RWPE2 (cell line): ENCODE data around the gene ITGA5.
A peak's percentile ranks its signal among the peaks of the same experiment; 100 is the strongest.

Source experiments
- ATAC-seq: fragments of 200-7000 bp; cut with Tn5 transposase; 3 replicates; pipeline ENCODE4 v1.9.1; 2021; ENCODE audit warnings: low read depth
- DNase-seq: peaks from one replicate; pipeline ENCODE4 v3.0.0-alpha.2; 2020; ENCODE audit warnings: low spot score
- H3K27ac ChIP-seq: fragments of 450-650 bp; 2 replicates; pipeline ENCODE4 v1.5.1; 2017; ENCODE audit warnings: mild to moderate bottlenecking; ENCODE audit not compliant: poor library complexity, severe bottlenecking
- H3K27me3 ChIP-seq: fragments of 250-450 bp; sonication (Bioruptor Pico); 2 replicates; pipeline ENCODE4 v1.5.1; 2021; ENCODE audit warnings: mild to moderate bottlenecking, moderate library complexity; ENCODE audit not compliant: insufficient read depth, poor library complexity, severe bottlenecking
- H3K36me3 ChIP-seq: fragments of 250-450 bp; sonication (Bioruptor Pico); 2 replicates; pipeline ENCODE4 v1.5.1; 2020; ENCODE audit warnings: low read depth, mild to moderate bottlenecking, moderate library complexity
- H3K4me1 ChIP-seq: fragments of 250-450 bp; sonication (Bioruptor Pico); 2 replicates; pipeline ENCODE4 v1.5.1; 2021; ENCODE audit warnings: mild to moderate bottlenecking, moderate library complexity; ENCODE audit not compliant: insufficient read depth, poor library complexity, severe bottlenecking
- H3K4me3 ChIP-seq: fragments of 250-450 bp; sonication (Bioruptor Pico); 2 replicates; pipeline ENCODE4 v1.5.1; 2021; ENCODE audit warnings: mild to moderate bottlenecking, moderate library complexity; ENCODE audit not compliant: severe bottlenecking
- H3K9me3 ChIP-seq: fragments of 250-450 bp; sonication (Bioruptor Pico); 2 replicates; pipeline ENCODE4 v1.5.1; 2021; ENCODE audit warnings: mild to moderate bottlenecking, moderate library complexity; ENCODE audit not compliant: severe bottlenecking
- CTCF ChIP-seq: fragments of 450-650 bp; IDR thresholded peaks from one replicate; pipeline ENCODE4 v1.5.1; 2017; ENCODE audit warnings: mild to moderate bottlenecking, moderate library complexity; ENCODE audit not compliant: poor library complexity, severe bottlenecking

Gene ITGA5

GRCh38 chr12:54394281-54394719 is 24.8 kb downstream of the ITGA5 start:
- no peak for DNase-seq
- Histone ChIP-seq H3K27ac (peak overlapping the region; percentile 67), H3K9me3 (no peaks in the 10 kb centered on the region), H3K27me3 (no peaks in the 10 kb centered on the region), H3K4me3 (no peak overlapping the region), H3K36me3 (peaks cover 53% of the 10 kb centered on the region), H3K4me1 (peaks cover 11% of the 10 kb centered on the region)
- peak; percentile 16 for ATAC-seq
- peak; percentile 80 for TF ChIP-seq CTCF

DNA sequence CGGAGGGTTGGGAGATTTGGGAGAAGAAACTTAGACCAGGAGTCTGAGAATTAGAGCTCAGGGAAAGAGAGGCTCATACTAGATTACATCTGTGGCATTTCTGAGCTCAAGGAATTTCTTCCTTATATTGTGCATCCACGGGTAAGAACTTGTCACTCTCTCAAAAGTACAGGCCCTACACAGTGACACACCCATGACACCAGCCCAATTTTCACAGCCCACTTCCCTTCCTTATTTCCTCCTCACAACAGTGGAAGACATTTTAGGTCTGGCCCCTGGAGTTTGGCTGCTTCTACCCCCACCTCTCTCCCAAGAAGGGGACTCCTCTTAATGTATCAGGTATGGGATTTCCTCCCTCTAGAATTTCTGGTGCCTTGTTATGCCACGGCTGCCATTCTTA is 25.3 kb downstream of the ITGA5 start:
- Histone ChIP-seq H3K36me3 (peaks cover 47% of the 10 kb centered on the region), H3K4me3 (no peak overlapping the region)

GRCh38 chr12:54393207-54393609 is 25.9 kb downstream of the ITGA5 start:
- H3K36me3 ChIP-seq, result peaks cover 42% of the 10 kb centered on the region
- H3K27me3 ChIP-seq, result no peaks in the 10 kb centered on the region
- H3K27ac ChIP-seq, result peak overlapping the region; percentile 67
- H3K4me3 ChIP-seq, result no peak overlapping the region
- no peak for TF ChIP-seq CTCF
- peaks cover 21% of the 10 kb centered on the region for H3K4me1 ChIP-seq
- no peak for DNase-seq
- no peaks in the 10 kb centered on the region for H3K9me3 ChIP-seq
- no peak for ATAC-seq

More for the DNA sequence above, 25.3 kb downstream of the ITGA5 start:
- Histone ChIP-seq H3K27me3 (no peaks in the 10 kb centered on the region), H3K9me3 (no peaks in the 10 kb centered on the region), H3K27ac (peak overlapping the region; percentile 67), H3K4me1 (peaks cover 16% of the 10 kb centered on the region)
- ATAC-seq, result no peak
- no peak for TF ChIP-seq CTCF
- DNase-seq, result no peak

DNA sequence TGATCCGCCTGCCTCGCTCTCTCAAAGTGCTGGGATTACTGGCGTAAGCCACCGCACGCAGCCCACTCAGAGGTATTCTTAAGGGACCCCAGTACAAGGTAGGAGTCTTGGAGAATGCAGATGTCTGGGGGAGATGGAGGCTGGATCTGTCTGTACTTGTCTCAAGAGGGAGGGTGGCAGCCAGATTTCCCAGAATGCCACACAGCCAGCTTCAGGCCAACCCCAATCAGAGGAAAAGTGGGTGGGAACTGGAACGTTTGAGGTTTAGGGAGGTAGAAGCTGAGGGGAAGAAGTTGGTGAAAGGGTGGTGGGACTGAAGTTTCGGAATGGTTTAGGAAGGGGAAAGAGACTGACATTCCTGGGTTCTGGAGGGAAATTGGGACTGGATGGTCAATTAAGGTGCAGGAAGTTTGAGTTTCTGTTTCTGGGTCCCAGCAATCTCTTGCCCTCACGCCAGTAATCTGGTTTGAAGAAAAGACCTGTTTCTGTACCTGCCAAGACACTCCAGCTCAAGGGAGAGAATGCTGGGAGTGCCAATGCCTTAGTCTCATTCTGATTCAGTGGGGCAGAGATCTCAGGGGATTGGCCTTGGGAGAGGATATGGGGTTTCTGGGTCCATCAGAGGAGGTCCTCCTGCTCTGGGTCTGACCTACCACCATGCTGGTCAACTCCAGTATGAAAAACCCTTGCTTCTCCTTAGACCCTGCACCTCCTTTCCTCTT is 26.4 kb downstream of the ITGA5 start:
- no peaks in the 10 kb centered on the region for H3K27me3 ChIP-seq
- DNase-seq, result no peak
- peaks cover 37% of the 10 kb centered on the region for H3K36me3 ChIP-seq
- H3K27ac ChIP-seq, result peak overlapping the region; percentile 67
- no peak overlapping the region for H3K4me3 ChIP-seq
- ATAC-seq, result no peak
- no peak for TF ChIP-seq CTCF
- H3K9me3 ChIP-seq, result no peaks in the 10 kb centered on the region
- H3K4me1 ChIP-seq, result peaks cover 27% of the 10 kb centered on the region
